HEK293 (cell line): Measurements from ENCODE around the gene NUFIP2.

Experiments used
- CTCF ChIA-PET: fragments of 350-600 bp; formaldehyde crosslinking; extraction: SDS; loops from one replicate; lab custom pipeline; 2021; ENCODE audit warnings: antibody characterized with exemption; lab: Yijun Ruan, JAX
- POLR2A ChIA-PET: fragments of 300-600 bp; formaldehyde crosslinking; extraction: SDS; loops from one replicate; lab custom pipeline; 2020; ENCODE audit warnings: antibody characterized with exemption, inconsistent platforms; lab: Yijun Ruan, JAX
- H3K27ac ChIP-seq: fragments of 200-500 bp; sonication (Bioruptor generic); 2 replicates; pipeline ENCODE4 v1.5.1; 2014; ENCODE audit warnings: low read depth, low read length, control low read depth, inconsistent platforms; ENCODE audit errors: extremely low read depth
- H3K36me3 ChIP-seq, 2 experiments: fragments of 200-500 bp in 1 of 2; sonication (Bioruptor generic) in 1 of 2; 1 replicate in 1 of 2; 2 replicates in 1 of 2; pipeline ENCODE4 v1.5.1; 2014 to 2017; ENCODE audit warnings: inconsistent platforms in 2 of 2, low read length in 2 of 2; ENCODE audit not compliant: control insufficient read depth in 2 of 2, insufficient read depth in 1 of 2
- H3K4me1 ChIP-seq: fragments of 200-500 bp; sonication (Bioruptor generic); 2 replicates; pipeline ENCODE4 v1.5.1; 2014; ENCODE audit warnings: mild to moderate bottlenecking, low read length, inconsistent platforms; ENCODE audit not compliant: control insufficient read depth, insufficient read depth
- H3K4me3 ChIP-seq: 2 replicates; pipeline ENCODE4 v1.5.1; 2011; ENCODE audit warnings: low read depth, mild to moderate bottlenecking, control low read depth, low read length, moderate library complexity
- H3K9me3 ChIP-seq: fragments of 200-500 bp; sonication (Bioruptor generic); 2 replicates; pipeline ENCODE4 v1.5.1; 2014; ENCODE audit warnings: low read depth, low read length, inconsistent platforms; ENCODE audit not compliant: control insufficient read depth, insufficient read depth
- BCL11A ChIP-seq: fragments of 450-650 bp; formaldehyde crosslinking; IDR thresholded peaks from 2 replicates; pipeline ENCODE4 v1.5.1; 2016; ENCODE audit warnings: low read depth, missing biosample characterization, missing genetic modification characterization
- CTCF ChIP-seq: fragments of 450-650 bp; formaldehyde crosslinking; IDR thresholded peaks from 2 replicates; pipeline ENCODE4 v1.5.1; 2016; ENCODE audit warnings: missing biosample characterization, missing genetic modification characterization
- EGR2 ChIP-seq: fragments of 450-650 bp; formaldehyde crosslinking; IDR thresholded peaks from 2 replicates; pipeline ENCODE4 v1.5.1; 2016; ENCODE audit warnings: low read depth, missing biosample characterization, missing genetic modification characterization
- FEZF1 ChIP-seq: fragments of 450-650 bp; formaldehyde crosslinking; IDR thresholded peaks from 2 replicates; pipeline ENCODE4 v1.5.1; 2016; ENCODE audit warnings: missing biosample characterization, missing genetic modification characterization
- GLIS2 ChIP-seq: fragments of 450-650 bp; formaldehyde crosslinking; IDR thresholded peaks from 2 replicates; pipeline ENCODE4 v1.5.1; 2016; ENCODE audit warnings: missing biosample characterization, missing genetic modification characterization
- IKZF3 ChIP-seq: fragments of 450-650 bp; IDR thresholded peaks from 2 replicates; pipeline ENCODE4 v1.5.0; 2018; ENCODE audit warnings: missing biosample characterization, mild to moderate bottlenecking, missing genetic modification characterization, moderate library complexity
- KLF10 ChIP-seq: fragments of 450-650 bp; IDR thresholded peaks from 2 replicates; pipeline ENCODE4 v1.5.1; 2018; ENCODE audit warnings: missing biosample characterization, mild to moderate bottlenecking, missing genetic modification characterization
- KLF17 ChIP-seq: fragments of 450-650 bp; formaldehyde crosslinking; IDR thresholded peaks from 2 replicates; pipeline ENCODE4 v1.5.1; 2016; ENCODE audit warnings: missing biosample characterization, missing genetic modification characterization
- YY2 ChIP-seq: fragments of 450-650 bp; formaldehyde crosslinking; IDR thresholded peaks from 2 replicates; pipeline ENCODE4 v1.5.1; 2016; ENCODE audit warnings: missing biosample characterization, missing genetic modification characterization
- ZNF146 ChIP-seq: fragments of 450-650 bp; formaldehyde crosslinking; IDR thresholded peaks from 2 replicates; pipeline ENCODE4 v1.5.1; 2016; ENCODE audit warnings: missing biosample characterization, missing genetic modification characterization
- ZNF174 ChIP-seq: fragments of 450-650 bp; formaldehyde crosslinking; IDR thresholded peaks from 2 replicates; pipeline ENCODE4 v1.5.0; 2017; ENCODE audit warnings: missing biosample characterization, mild to moderate bottlenecking, missing genetic modification characterization
- ZNF248 ChIP-seq: fragments of 450-650 bp; formaldehyde crosslinking; IDR thresholded peaks from 2 replicates; pipeline ENCODE4 v1.5.1; 2017; ENCODE audit warnings: missing biosample characterization, missing genetic modification characterization
- ZNF266 ChIP-seq: fragments of 450-650 bp; formaldehyde crosslinking; IDR thresholded peaks from 2 replicates; pipeline ENCODE4 v1.5.1; 2016; ENCODE audit warnings: missing biosample characterization, missing genetic modification characterization, low read depth
- ZNF280D ChIP-seq: fragments of 450-650 bp; formaldehyde crosslinking; IDR thresholded peaks from 2 replicates; pipeline ENCODE4 v1.5.1; 2016; ENCODE audit warnings: missing biosample characterization, missing genetic modification characterization
- ZNF335 ChIP-seq: fragments of 450-650 bp; formaldehyde crosslinking; conservative IDR thresholded peaks from 2 replicates; pipeline ENCODE4 v1.5.1; 2016; ENCODE audit warnings: missing biosample characterization, missing genetic modification characterization
- ZNF398 ChIP-seq: fragments of 450-650 bp; formaldehyde crosslinking; IDR thresholded peaks from 2 replicates; pipeline ENCODE4 v1.5.1; 2017; ENCODE audit warnings: missing biosample characterization, missing genetic modification characterization
- ZNF426 ChIP-seq: fragments of 450-650 bp; formaldehyde crosslinking; IDR thresholded peaks from 2 replicates; pipeline ENCODE4 v1.5.1; 2017; ENCODE audit warnings: missing biosample characterization, missing genetic modification characterization, mild to moderate bottlenecking, inconsistent platforms, moderate library complexity
- ZNF449 ChIP-seq: fragments of 450-650 bp; formaldehyde crosslinking; IDR thresholded peaks from 2 replicates; pipeline ENCODE4 v1.5.1; 2017; ENCODE audit warnings: missing biosample characterization, mild to moderate bottlenecking, missing genetic modification characterization, moderate library complexity
- ZNF530 ChIP-seq: fragments of 450-650 bp; formaldehyde crosslinking; IDR thresholded peaks from 2 replicates; pipeline ENCODE4 v1.5.1; 2016; ENCODE audit warnings: low read depth, missing biosample characterization, missing genetic modification characterization
- ZNF549 ChIP-seq: fragments of 450-650 bp; IDR thresholded peaks from 2 replicates; pipeline ENCODE4 v1.5.1; 2018; ENCODE audit warnings: missing biosample characterization, missing genetic modification characterization, mild to moderate bottlenecking, inconsistent platforms, moderate library complexity
- ZNF555 ChIP-seq: fragments of 450-650 bp; formaldehyde crosslinking; conservative IDR thresholded peaks from 2 replicates; pipeline ENCODE4 v1.5.1; 2017; ENCODE audit warnings: missing biosample characterization, mild to moderate bottlenecking, missing genetic modification characterization, inconsistent platforms
- ZNF580 ChIP-seq: fragments of 450-650 bp; formaldehyde crosslinking; IDR thresholded peaks from 2 replicates; pipeline ENCODE4 v1.5.1; 2016; ENCODE audit warnings: missing biosample characterization, missing genetic modification characterization

NUFIP2 gene

GRCh38 chr17:29216181-29216580 is 77.8 kb downstream of the NUFIP2 start (continued):
- TF ChIP-seq ZNF449 (tag by site-specific recombination), result no peak

GRCh38 chr17:29215717-29216116 is 78.2 kb downstream of the NUFIP2 start:
- H3K27ac ChIP-seq, result no peak overlapping the region
- H3K9me3 ChIP-seq, result no peaks in the 10 kb centered on the region
- H3K36me3 ChIP-seq, result no peaks in the 10 kb centered on the region
- TF ChIP-seq FEZF1, result no peak
- no peak for TF ChIP-seq GLIS2 (tag by site-specific recombination)
- TF ChIP-seq EGR2 (tag by site-specific recombination), result no peak
- no peak for TF ChIP-seq KLF10 (tag by site-specific recombination)
- no peak for TF ChIP-seq ZNF174
- no peak for TF ChIP-seq ZNF555 (tag by site-specific recombination)
- TF ChIP-seq ZNF335 (tag by site-specific recombination), result no peak
- no peak for TF ChIP-seq ZNF530
- TF ChIP-seq KLF17 (tag by site-specific recombination), result no peak
- TF ChIP-seq ZNF580 (tag by site-specific recombination), result no peak
- no peak for TF ChIP-seq ZNF280D (tag by site-specific recombination)
- TF ChIP-seq YY2 (tag by site-specific recombination), result no peak
- no peak for TF ChIP-seq ZNF146
- H3K4me1 ChIP-seq, result no peaks in the 10 kb centered on the region
- CTCF ChIA-PET, result interaction anchor here (0.7 to 12.0 kb wide), 6 partner anchors 22 to 250 kb away, joined by 3 to 235 read pairs (median 5); no protein-coding TSS in a partner anchor
- no peak overlapping the region for H3K4me3 ChIP-seq
- POLR2A ChIA-PET, result no interaction called here

GRCh38 chr17:29215174-29215573 is 78.8 kb downstream of the NUFIP2 start:
- Histone ChIP-seq H3K4me1 (no peaks in the 10 kb centered on the region), H3K4me3 (no peak overlapping the region), H3K27ac (no peak overlapping the region), H3K36me3 (no peaks in the 10 kb centered on the region), H3K9me3 (no peaks in the 10 kb centered on the region)
- ChIA-PET CTCF (interaction anchor here (0.5 to 12.0 kb wide), 8 partner anchors 10 to 250 kb away, joined by 3 to 235 read pairs (median 5); no protein-coding TSS in a partner anchor), POLR2A (no interaction called here)
- no peak for TF ChIP-seq ZNF426
- TF ChIP-seq ZNF248 (tag by site-specific recombination), result no peak
- no peak for TF ChIP-seq ZNF146
- no peak for TF ChIP-seq BCL11A (tag by site-specific recombination)
- no peak for TF ChIP-seq ZNF266 (tag by site-specific recombination)
- TF ChIP-seq KLF17 (tag by site-specific recombination), result no peak
- no peak for TF ChIP-seq IKZF3 (tag by site-specific recombination)
- no peak for TF ChIP-seq ZNF549
- no peak for TF ChIP-seq CTCF (tag by site-specific recombination)
- no peak for TF ChIP-seq ZNF398 (tag by site-specific recombination)
